ENCODE data around the gene ICAM5. TPM values are rescaled to one million over a fixed set of nuclear protein-coding genes. Genes with fewer than 3 reads are reported as not detected.

The ICAM5 gene
- total and polyA plus RNA-seq, 9 of the 15 experiments (the other 6 are each of a cell fraction or from before 2014, with no cell fraction given): 0.10 to 114 (median 13.7) TPM

GRCh38 chr19:10292206-10292788 is 2.5 kb downstream of the ICAM5 start (continued):
- no peak for TF ChIP-seq C11orf30 (IDR thresholded peaks at IDR 0.05; ENCODE audit: low read depth)
- peak; percentile 22 for TF ChIP-seq TAF1 (IDR thresholded peaks at IDR 0.05; ENCODE audit: control insufficient read depth, extremely low read depth, insufficient read depth, low read length, severe bottlenecking)
- no peak for TF ChIP-seq LCOR (CRISPR knock-in tag; IDR thresholded peaks at IDR 0.05)
- TF ChIP-seq ZNF512 (tag; IDR thresholded peaks at IDR 0.05): no peak
- no peak for TF ChIP-seq ARNT (IDR thresholded peaks at IDR 0.05)
- peak in 1 of 2 experiments; percentile 82; a peak in 1 of 4 replicates for TF ChIP-seq FOXK2 (conservative IDR thresholded peaks at IDR 0.05 in 1 of 2, IDR thresholded peaks at IDR 0.05 in 1 of 2; ENCODE audit: low read depth in 2 of 2)
- TF ChIP-seq PURB (CRISPR knock-in tag; IDR thresholded peaks at IDR 0.05; ENCODE audit: low read depth): no peak
- TF ChIP-seq ZC3H11A (IDR thresholded peaks at IDR 0.05; ENCODE audit: low read depth, low read length): no peak
- peak in 1 of 2 experiments; percentile 82; a peak in 2 of 4 replicates for TF ChIP-seq SRF (CRISPR knock-in tag; IDR thresholded peaks at IDR 0.05)
- TF ChIP-seq U2AF1 (optimal IDR thresholded peaks at IDR 0.05; ENCODE audit: low read depth, low read length): no peak
- TF ChIP-seq ZNF740 (CRISPR knock-in tag; IDR thresholded peaks at IDR 0.05): no peak
- no peak for TF ChIP-seq ZNF740 (tag; IDR thresholded peaks at IDR 0.05)
- TF ChIP-seq DNMT1 (IDR thresholded peaks at IDR 0.05): no peak
- TF ChIP-seq PTRF (tag; IDR thresholded peaks at IDR 0.05): no peak
- TF ChIP-seq CBX5 (IDR thresholded peaks at IDR 0.05; ENCODE audit: borderline replicate concordance, low read depth): no peak
- TF ChIP-seq ZNF77 (CRISPR knock-in tag; IDR thresholded peaks at IDR 0.05): no peak
- TF ChIP-seq ZNF224 (CRISPR knock-in tag; IDR thresholded peaks at IDR 0.05): no peak
- no peak for TF ChIP-seq ZNF586 (CRISPR knock-in tag; conservative IDR thresholded peaks at IDR 0.05)
- TF ChIP-seq HEY1 (CRISPR knock-in tag; IDR thresholded peaks at IDR 0.05; ENCODE audit: borderline replicate concordance): no peak
- peak; percentile 34; the same call in 1 of the 2 replicates for TF ChIP-seq KDM2B (CRISPR knock-in tag; IDR thresholded peaks at IDR 0.05)
- no peak for TF ChIP-seq KHSRP (IDR thresholded peaks at IDR 0.05)
- 0 out of 2 replicates have a peak, but pooled peaks have one; percentile 60 for TF ChIP-seq CAMTA2 (CRISPR knock-in tag; conservative IDR thresholded peaks at IDR 0.05)
- 0 out of 2 replicates have a peak, but pooled peaks have one; percentile 34 for TF ChIP-seq ETV5 (CRISPR knock-in tag; IDR thresholded peaks at IDR 0.05; ENCODE audit: low read depth)
- TF ChIP-seq AFF1 (IDR thresholded peaks at IDR 0.05; ENCODE audit: low read depth in 1 of 2, partially characterized antibody in 2 of 2): no peak

All from K562 (cell line).